GM10266 (cell line): ENCODE results near the gene FUT2.

ENCODE experiments used
- DNase-seq: peaks from one replicate; pipeline ENCODE4 v3.0.0; 2012; ENCODE audit errors: extremely low spot score
- CTCF ChIP-seq: IDR thresholded peaks from 2 replicates; pipeline ENCODE4 v1.5.1; 2012; ENCODE audit warnings: mild to moderate bottlenecking, low read depth; ENCODE audit not compliant: control insufficient read depth, insufficient read depth; ENCODE audit errors: missing control alignments

Gene FUT2

DNA sequence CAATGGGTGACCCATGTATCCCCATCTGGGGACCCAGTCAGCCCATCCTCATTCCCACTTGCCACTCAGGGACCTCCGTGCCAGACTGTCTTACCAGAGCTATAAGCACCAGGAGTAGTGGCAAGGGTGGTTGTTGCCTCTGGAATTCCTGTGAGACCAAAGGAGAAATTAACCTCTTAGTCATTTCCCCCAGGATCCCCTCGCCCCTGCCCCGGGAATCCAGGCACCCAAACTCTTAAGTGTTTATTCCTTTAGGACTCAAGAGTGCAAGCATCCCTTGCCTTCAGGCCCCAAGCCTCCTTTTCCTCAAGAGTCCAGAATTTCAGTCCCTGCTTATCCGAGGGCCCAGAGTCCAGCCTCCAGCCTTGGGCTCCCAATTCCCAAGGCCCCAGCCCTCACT, 32.1 kb upstream of the FUT2 start:
- TF ChIP-seq CTCF: no peak
- peak; percentile 14 for DNase-seq

GRCh38 chr19:48664476-48664875, 31.3 kb upstream of the FUT2 start:
- no peak for TF ChIP-seq CTCF
- DNase-seq: no peak

DNA sequence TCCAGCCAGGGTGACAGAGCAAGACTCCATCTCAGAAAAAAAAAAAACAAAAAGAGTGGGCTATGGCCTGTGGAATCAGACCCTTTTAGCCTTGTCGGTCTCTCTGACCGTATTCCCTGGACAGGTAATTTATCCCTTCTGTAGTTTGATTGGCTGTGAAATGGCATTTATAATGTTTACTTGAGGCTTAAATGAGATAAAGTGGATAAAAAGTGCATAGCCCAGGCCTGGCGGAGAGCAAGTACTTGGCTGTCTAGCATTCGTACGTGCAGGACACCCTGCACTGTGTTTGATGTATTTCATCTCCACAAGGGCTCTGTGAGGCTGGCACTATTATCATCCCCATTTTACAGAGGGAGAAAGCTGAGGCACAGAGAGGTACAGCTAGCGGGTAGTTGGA, 30.0 kb upstream of the FUT2 start:
- no peak for TF ChIP-seq CTCF
- DNase-seq: no peak

- no peak for TF ChIP-seq CTCF
- no peak for DNase-seq
Observed at GRCh38 chr19:48668332-48668731, 27.4 kb upstream of the FUT2 start.

GRCh38 chr19:48668761-48669160, 27.0 kb upstream of the FUT2 start:
- TF ChIP-seq CTCF: no peak
- DNase-seq: no peak

GRCh38 chr19:48669903-48670668, 25.7 kb upstream of the FUT2 start:
- no peak for TF ChIP-seq CTCF

GRCh38 chr19:48670699-48671445, 24.9 kb upstream of the FUT2 start:
- no peak for DNase-seq
- TF ChIP-seq CTCF: no peak

More at GRCh38 chr19:48669903-48670668, 25.7 kb upstream of the FUT2 start:
- no peak for DNase-seq
